ENCODE data around the gene PROSER2.
"Not testable (repeated sequence)": the region's sequence is repeated elsewhere in the genome, so short reads cannot be mapped to it uniquely, and the experiment has no call there.

PROSER2 gene

DNA sequence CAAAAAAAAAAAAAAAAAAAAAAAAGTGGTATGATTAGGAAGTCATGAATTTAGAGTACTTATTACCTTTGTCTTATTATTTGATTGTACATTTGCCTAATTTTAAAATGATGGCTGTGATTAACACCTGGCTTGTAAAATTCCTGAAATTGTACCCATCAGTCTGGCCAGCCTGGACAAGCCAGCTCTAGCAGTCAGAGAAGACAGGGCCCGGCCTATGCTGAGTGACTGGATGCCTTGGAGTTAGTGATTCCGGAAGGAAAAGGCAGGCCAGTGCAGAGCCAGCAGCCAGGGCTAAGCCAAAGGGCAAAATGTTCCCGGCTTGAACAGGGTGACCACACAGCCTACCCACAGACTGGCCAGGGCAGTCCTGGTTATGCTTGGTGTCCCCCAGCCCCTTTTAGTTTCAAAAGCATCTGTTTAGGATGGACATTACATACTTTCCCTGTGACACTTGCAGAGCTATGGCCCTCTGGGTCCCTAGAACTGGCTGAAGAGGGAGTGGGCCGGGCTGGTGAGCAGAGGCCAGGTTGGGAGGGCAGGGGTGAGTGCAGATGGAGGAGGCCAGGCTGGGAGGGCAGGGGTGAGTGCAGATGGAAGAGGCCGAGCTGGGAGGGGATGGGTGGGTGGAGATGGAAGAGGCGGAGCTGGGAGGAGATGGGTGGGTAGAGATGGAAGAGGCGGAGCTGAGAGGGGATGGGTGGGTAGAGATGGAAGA, 61.7 kb downstream of the PROSER2 start:
- no peak overlapping the region for H3K4me3 ChIP-seq (ENCODE audit: low read depth, low read length)
- TF ChIP-seq, protein P1, sequence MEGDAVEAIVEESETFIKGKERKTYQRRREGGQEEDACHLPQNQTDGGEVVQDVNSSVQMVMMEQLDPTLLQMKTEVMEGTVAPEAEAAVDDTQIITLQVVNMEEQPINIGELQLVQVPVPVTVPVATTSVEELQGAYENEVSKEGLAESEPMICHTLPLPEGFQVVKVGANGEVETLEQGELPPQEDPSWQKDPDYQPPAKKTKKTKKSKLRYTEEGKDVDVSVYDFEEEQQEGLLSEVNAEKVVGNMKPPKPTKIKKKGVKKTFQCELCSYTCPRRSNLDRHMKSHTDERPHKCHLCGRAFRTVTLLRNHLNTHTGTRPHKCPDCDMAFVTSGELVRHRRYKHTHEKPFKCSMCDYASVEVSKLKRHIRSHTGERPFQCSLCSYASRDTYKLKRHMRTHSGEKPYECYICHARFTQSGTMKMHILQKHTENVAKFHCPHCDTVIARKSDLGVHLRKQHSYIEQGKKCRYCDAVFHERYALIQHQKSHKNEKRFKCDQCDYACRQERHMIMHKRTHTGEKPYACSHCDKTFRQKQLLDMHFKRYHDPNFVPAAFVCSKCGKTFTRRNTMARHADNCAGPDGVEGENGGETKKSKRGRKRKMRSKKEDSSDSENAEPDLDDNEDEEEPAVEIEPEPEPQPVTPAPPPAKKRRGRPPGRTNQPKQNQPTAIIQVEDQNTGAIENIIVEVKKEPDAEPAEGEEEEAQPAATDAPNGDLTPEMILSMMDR (IDR thresholded peaks at IDR 0.05; ENCODE audit: borderline replicate concordance, insufficient read depth, low read depth, low read length), result no peak

DNA sequence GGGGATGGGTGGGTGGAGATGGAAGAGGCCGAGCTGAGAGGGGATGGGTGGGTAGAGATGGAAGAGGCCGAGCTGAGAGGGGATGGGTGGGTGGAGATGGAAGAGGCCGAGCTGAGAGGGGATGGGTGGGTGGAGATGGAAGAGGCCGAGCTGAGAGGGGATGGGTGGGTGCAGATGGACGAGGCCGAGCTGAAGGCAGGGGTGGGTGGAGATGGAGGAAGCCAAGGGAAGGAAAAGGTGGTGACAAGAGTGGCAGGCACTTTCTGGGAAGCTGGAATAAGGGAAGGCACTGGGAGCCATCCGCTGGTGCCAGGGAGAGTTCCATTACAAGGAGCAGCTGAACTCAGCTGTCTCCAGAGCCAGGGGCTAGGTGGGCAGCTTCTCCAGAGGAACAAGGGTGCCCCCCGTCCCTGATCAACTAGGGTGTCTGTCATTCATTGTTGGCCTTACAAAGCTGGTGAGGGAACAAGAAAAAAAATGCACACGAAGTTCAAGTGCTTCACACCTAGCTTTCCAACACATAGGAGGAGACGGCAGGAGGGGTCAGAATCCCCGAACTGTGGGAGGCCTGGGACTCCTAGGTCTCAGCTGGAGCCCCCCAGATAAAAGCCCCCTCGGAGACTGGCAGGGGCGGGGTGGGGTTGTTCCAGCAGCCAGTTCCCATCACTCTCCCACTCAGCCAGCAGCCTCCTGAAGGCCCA, 62.4 kb downstream of the PROSER2 start:
- TF ChIP-seq, protein P1 (IDR thresholded peaks at IDR 0.05; ENCODE audit: borderline replicate concordance, insufficient read depth, low read depth, low read length), result no peak

DNA sequence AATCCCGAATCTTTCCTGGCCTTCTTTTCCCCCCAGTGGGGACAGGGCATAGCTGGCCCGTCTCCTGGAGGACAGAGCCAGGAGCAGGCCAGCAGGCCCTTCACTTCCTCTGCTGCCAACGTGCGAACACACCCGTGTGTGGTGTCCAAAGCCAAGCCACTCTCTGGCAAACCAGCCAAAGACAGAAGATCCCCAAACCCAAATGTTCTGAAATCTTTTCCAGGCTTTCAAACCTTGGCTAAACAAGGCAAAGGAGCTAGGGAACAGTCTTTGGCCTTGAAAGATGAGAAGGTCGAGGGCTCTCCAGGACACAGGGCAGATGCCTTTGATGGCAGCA, 63.0 kb downstream of the PROSER2 start:
- TF ChIP-seq, protein P1 (IDR thresholded peaks at IDR 0.05; ENCODE audit: borderline replicate concordance, insufficient read depth, low read depth, low read length), result no peak
- H3K4me3 ChIP-seq (ENCODE audit: low read depth, low read length), result no peak overlapping the region

More for the DNA sequence above, 62.4 kb downstream of the PROSER2 start:
- H3K4me3 ChIP-seq (ENCODE audit: low read depth, low read length), result no peak overlapping the region

DNA sequence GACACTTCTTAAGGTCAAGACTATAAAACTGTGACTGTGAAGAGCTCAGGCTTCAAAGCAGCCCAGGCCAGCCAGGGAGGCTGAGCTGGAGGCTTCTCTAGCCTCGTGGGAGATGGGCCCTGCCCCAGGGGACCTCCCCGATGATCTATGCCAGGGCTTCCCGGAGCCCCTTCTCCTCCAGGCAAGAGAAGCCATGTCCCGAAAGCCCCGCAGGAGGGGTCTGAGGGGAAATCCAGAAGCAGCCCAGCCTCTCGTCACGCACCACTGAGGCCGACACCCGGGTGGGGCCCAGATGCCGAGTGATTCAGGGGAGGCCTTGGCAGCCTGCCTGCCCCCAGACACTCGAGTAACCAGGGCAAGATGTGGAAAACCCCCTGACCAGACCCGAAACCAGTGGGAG, 63.7 kb downstream of the PROSER2 start:
- no peak overlapping the region for H3K4me3 ChIP-seq (ENCODE audit: low read depth, low read length)
- TF ChIP-seq, protein P1 (IDR thresholded peaks at IDR 0.05; ENCODE audit: borderline replicate concordance, insufficient read depth, low read depth, low read length), result no peak

DNA sequence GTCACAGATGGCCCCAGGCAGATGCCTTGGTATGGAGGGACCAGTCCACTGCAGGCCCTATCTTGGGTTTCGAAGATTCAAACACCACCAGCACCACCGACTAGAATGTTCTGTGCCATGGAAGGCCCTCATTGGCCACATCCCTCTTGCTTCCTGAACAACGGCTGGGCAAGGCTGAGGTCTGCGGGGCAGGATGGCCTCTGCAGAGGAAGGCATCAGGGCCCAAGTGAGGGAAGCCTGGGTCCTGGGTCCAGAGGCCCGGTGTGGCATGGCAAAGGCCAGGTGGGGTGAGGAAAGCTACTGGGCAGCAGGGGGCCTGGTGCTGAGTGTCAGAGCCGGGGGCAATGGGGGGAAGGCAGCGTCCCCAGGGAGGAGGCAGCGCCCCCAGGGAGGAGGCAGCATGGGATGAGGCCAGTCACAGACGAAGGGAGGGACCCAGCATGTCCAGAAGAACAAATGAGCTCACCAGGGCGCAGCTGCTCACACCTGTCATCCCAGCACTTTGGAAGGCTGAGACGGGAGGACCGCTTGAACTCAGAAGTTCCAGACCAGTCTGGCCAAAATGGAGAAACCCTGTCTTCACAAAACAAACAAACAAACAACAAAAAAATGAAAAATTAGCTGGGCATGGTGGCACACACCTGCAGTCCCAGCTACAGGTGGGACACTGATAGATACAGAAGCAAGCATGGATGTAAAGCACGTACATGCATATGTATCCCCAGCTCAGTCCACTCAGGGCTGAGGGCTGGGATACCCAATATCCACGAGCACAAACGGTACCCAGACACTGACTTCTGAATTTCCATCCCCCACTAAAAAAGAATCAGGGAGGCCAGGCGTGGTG, 64.4 kb downstream of the PROSER2 start:
- TF ChIP-seq, protein P1 (IDR thresholded peaks at IDR 0.05; ENCODE audit: borderline replicate concordance, insufficient read depth, low read depth, low read length), result no peak
- no peak overlapping the region for H3K4me3 ChIP-seq (ENCODE audit: low read depth, low read length)

DNA sequence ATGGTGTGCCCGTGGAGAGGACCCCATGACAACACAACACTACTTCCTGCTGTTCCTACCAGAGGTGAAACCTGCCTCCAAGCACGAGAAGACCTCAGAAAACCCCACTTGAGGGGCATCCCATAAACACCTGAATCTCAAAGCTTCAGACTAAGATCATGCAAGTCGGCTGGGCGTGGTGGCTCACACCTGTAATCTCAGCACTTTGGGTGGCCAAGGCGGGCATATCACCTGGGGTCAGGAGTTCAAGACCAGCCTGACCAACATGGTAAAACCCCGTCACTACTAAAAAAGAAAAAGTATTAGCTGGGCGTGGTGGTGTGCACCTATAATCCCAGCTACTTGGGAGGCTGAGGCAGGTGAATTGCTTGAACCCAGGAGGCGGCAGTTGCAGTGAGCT, 66.1 kb downstream of the PROSER2 start:
- H3K4me3 ChIP-seq (ENCODE audit: low read depth, low read length), result not testable (repeated sequence)

DNA sequence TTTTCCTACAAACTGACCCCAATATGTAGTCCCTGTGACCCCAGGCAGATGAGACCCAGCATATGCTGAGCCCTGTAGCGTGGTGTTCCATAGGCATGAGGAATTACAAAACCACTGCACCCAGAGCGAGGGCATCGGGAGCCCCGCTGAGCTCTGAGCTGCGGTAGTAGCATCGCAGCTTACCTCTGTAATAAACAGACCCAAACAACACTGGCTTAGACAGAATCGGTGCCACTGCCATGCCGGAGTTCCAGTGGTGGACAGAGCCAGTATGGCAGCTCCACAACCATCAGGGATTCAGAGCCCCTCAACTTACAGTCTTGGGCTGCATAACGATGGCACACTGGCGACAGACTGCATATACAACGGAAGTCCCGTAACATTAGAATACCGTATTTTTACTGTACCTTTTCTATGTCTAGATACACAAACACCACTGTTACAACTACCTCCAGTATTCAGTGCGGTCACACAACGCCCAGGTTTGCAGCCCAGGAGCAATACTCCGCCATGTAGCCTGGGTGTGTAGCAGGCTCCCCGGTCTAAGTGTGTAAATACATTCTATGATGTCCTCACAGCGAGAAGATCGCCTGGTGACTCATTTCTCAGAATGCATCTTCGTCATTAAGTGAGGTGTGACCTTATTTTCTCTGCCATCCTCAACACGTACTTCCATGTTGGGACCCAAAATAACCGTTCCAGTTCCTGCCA, 68.8 kb downstream of the PROSER2 start:
- TF ChIP-seq, protein P1 (IDR thresholded peaks at IDR 0.05; ENCODE audit: borderline replicate concordance, insufficient read depth, low read depth, low read length), result no peak
- no peak overlapping the region for H3K4me3 ChIP-seq (ENCODE audit: low read depth, low read length)
